Measurements from ENCODE around the gene ALG14.

Gene ALG14

GRCh38 chr1:94936861-94937620 lies 135.7 kb downstream of the ALG14 start:
- H3K36me3 ChIP-seq (ENCODE audit: low read depth), result no peaks in the 10 kb centered on the region
- H3K4me1 ChIP-seq (ENCODE audit: insufficient read depth, poor library complexity, severe bottlenecking), result peaks cover 14% of the 10 kb centered on the region
- H3K4me3 ChIP-seq (ENCODE audit: severe bottlenecking), result no peak overlapping the region
- no peaks in the 10 kb centered on the region for H3K9me3 ChIP-seq (ENCODE audit: severe bottlenecking)
- no peak for TF ChIP-seq CTCF (IDR thresholded peaks at IDR 0.05; ENCODE audit: poor library complexity, severe bottlenecking)
- no peaks in the 10 kb centered on the region for H3K27me3 ChIP-seq (ENCODE audit: insufficient read depth, poor library complexity, severe bottlenecking)
- ATAC-seq (ENCODE audit: low read depth) (peak; percentile 45; the same call in 2 of the 3 replicates), DNase-seq (ENCODE audit: low spot score) (no peak)
- H3K27ac ChIP-seq (ENCODE audit: poor library complexity, severe bottlenecking), result no peak overlapping the region

GRCh38 chr1:94935476-94935875 lies 137.3 kb downstream of the ALG14 start:
- Histone ChIP-seq H3K9me3 (ENCODE audit: severe bottlenecking) (no peaks in the 10 kb centered on the region), H3K4me1 (ENCODE audit: insufficient read depth, poor library complexity, severe bottlenecking) (peaks cover 14% of the 10 kb centered on the region), H3K27me3 (ENCODE audit: insufficient read depth, poor library complexity, severe bottlenecking) (no peaks in the 10 kb centered on the region), H3K4me3 (ENCODE audit: severe bottlenecking) (no peak overlapping the region), H3K36me3 (ENCODE audit: low read depth) (no peaks in the 10 kb centered on the region), H3K27ac (ENCODE audit: poor library complexity, severe bottlenecking) (no peak overlapping the region)
- TF ChIP-seq CTCF (IDR thresholded peaks at IDR 0.05; ENCODE audit: poor library complexity, severe bottlenecking), result no peak
- ATAC-seq (ENCODE audit: low read depth) (no peak), DNase-seq (ENCODE audit: low spot score) (no peak)

GRCh38 chr1:94935034-94935433 lies 137.7 kb downstream of the ALG14 start:
- no peak for DNase-seq (ENCODE audit: low spot score)
- TF ChIP-seq CTCF (IDR thresholded peaks at IDR 0.05; ENCODE audit: poor library complexity, severe bottlenecking), result no peak

DNA sequence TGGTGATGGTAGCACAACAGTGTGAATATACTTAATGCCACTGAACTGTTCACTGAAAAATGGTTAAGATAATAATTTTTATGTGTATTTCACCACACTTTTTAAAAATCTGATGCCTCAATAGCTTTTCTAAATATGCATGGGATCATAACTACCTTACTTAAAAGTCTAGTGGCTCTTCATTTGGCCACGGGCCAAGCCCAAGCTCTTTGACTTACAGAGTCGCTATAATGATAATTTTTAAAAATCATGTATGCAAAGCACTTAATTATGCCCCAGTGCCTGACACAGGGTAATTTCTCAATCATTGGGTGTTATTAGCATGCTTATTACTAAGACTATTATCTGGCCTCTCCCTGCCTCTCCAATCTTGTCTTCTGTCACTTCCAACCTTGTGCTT lies 138.2 kb downstream of the ALG14 start:
- no peaks in the 10 kb centered on the region for H3K9me3 ChIP-seq (ENCODE audit: severe bottlenecking)
- H3K27me3 ChIP-seq (ENCODE audit: insufficient read depth, poor library complexity, severe bottlenecking), result no peaks in the 10 kb centered on the region
- H3K4me3 ChIP-seq (ENCODE audit: severe bottlenecking), result no peak overlapping the region
- no peak overlapping the region for H3K27ac ChIP-seq (ENCODE audit: poor library complexity, severe bottlenecking)
- peaks cover 14% of the 10 kb centered on the region for H3K4me1 ChIP-seq (ENCODE audit: insufficient read depth, poor library complexity, severe bottlenecking)
- H3K36me3 ChIP-seq (ENCODE audit: low read depth), result no peaks in the 10 kb centered on the region
- no peak for TF ChIP-seq CTCF (IDR thresholded peaks at IDR 0.05; ENCODE audit: poor library complexity, severe bottlenecking)
- no peak for ATAC-seq (ENCODE audit: low read depth)
- DNase-seq (ENCODE audit: low spot score), result no peak

More at GRCh38 chr1:94935034-94935433, 137.7 kb downstream of the ALG14 start:
- H3K27ac ChIP-seq (ENCODE audit: poor library complexity, severe bottlenecking), result no peak overlapping the region
- H3K4me3 ChIP-seq (ENCODE audit: severe bottlenecking), result no peak overlapping the region
- H3K4me1 ChIP-seq (ENCODE audit: insufficient read depth, poor library complexity, severe bottlenecking), result peaks cover 14% of the 10 kb centered on the region
- no peak for ATAC-seq (ENCODE audit: low read depth)
- no peaks in the 10 kb centered on the region for H3K36me3 ChIP-seq (ENCODE audit: low read depth)
- no peaks in the 10 kb centered on the region for H3K9me3 ChIP-seq (ENCODE audit: severe bottlenecking)
- no peaks in the 10 kb centered on the region for H3K27me3 ChIP-seq (ENCODE audit: insufficient read depth, poor library complexity, severe bottlenecking)

GRCh38 chr1:94931254-94931841 lies 141.4 kb downstream of the ALG14 start:
- no peaks in the 10 kb centered on the region for H3K27me3 ChIP-seq (ENCODE audit: insufficient read depth, poor library complexity, severe bottlenecking)

More at GRCh38 chr1:94931254-94931841, 141.4 kb downstream of the ALG14 start:
- DNase-seq (ENCODE audit: low spot score) (no peak), ATAC-seq (ENCODE audit: low read depth) (no peak)
- H3K27ac ChIP-seq (ENCODE audit: poor library complexity, severe bottlenecking), result no peak overlapping the region
- peaks cover 6% of the 10 kb centered on the region for H3K4me1 ChIP-seq (ENCODE audit: insufficient read depth, poor library complexity, severe bottlenecking)
- no peaks in the 10 kb centered on the region for H3K9me3 ChIP-seq (ENCODE audit: severe bottlenecking)
- no peaks in the 10 kb centered on the region for H3K36me3 ChIP-seq (ENCODE audit: low read depth)
- TF ChIP-seq CTCF (IDR thresholded peaks at IDR 0.05; ENCODE audit: poor library complexity, severe bottlenecking), result no peak
- H3K4me3 ChIP-seq (ENCODE audit: severe bottlenecking), result no peak overlapping the region
